Left ventricle myocardium inferior (tissue), 1 donor: ENCODE results near the gene POLR3A. TPM values are rescaled to one million over a fixed set of nuclear protein-coding genes. Genes with fewer than 3 reads are reported as not detected.
"Not testable (repeated sequence)": the region's sequence is repeated elsewhere in the genome, so short reads cannot be mapped to it uniquely, and the experiment has no call there.

Experiments used
- DNase-seq: peaks from one replicate; pipeline ENCODE4 v3.0.0-alpha.2; 2020
- H3K27ac ChIP-seq: fragments of 200-600 bp; replicated peaks from 2 replicates; pipeline ENCODE4 v1.8.0; 2021
- H3K27me3 ChIP-seq: fragments of 200-600 bp; 2 replicates; pipeline ENCODE4 v1.8.0; 2021; ENCODE audit warnings: low read depth
- H3K36me3 ChIP-seq: fragments of 200-600 bp; 2 replicates; pipeline ENCODE4 v1.8.0; 2021
- H3K4me1 ChIP-seq: fragments of 200-600 bp; 2 replicates; pipeline ENCODE4 v1.8.0; 2021
- H3K4me3 ChIP-seq: fragments of 200-600 bp; 2 replicates; pipeline ENCODE4 v1.8.0; 2021; ENCODE audit warnings: mild to moderate bottlenecking, moderate library complexity
- H3K9me3 ChIP-seq: fragments of 200-600 bp; replicated peaks from 2 replicates; pipeline ENCODE4 v1.8.0; 2021
- intact Hi-C: fragments of 100-400 bp; cut with micrococcal nuclease; formaldehyde crosslinking; loops from one replicate; pipeline ENCODE4 v1.11.0; 2022
- total RNA-seq: library from RNA; stranded (reverse); fragmentation: NEBNext Ultra II Directional; extraction: Animal tissue kit (Norgen Biotek cat#: 25700); gene quantifications from one replicate; pipeline ENCODE4 v1.2.1, GENCODE V29; 2021
- TF ChIP-seq, protein P1 (sequence below): fragments of 200-600 bp; IDR thresholded peaks from 2 replicates; pipeline ENCODE4 v1.8.0; 2021; ENCODE audit warnings: antibody characterized with exemption, mild to moderate bottlenecking, borderline replicate concordance
- donor health status: DM: no; HTN: yes; CAD: no; lungs with severe emphysema.

POLR3A gene
- total RNA-seq, 1 donor from 2014 or later, result 8.2 TPM

DNA sequence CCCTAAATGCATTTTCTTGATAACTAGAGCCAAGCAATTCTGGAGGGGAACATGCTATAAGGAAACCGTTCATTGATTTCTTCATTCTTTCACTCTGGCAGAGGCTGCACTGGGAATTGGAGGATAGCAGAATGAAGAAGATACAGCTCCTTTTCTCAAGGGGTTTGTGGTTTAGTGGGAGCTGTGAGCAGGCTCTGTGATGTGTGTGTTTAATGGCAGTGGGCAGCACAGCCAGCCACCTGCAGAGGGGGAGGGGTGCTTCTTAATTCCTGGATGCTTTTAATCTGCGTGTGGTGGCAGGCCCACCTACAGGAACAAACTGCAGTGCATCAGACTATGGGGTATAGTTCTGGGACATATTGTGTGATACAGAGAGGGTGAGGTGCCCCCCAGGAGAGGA lies 36.3 kb upstream of the POLR3A start:
- no peaks in the 10 kb centered on the region for H3K27me3 ChIP-seq
- H3K4me1 ChIP-seq, result no peaks in the 10 kb centered on the region
- H3K9me3 ChIP-seq, result no peaks in the 10 kb centered on the region
- H3K27ac ChIP-seq, result no peak overlapping the region
- no peak overlapping the region for H3K4me3 ChIP-seq
- no peak for DNase-seq
- TF ChIP-seq, protein P1, sequence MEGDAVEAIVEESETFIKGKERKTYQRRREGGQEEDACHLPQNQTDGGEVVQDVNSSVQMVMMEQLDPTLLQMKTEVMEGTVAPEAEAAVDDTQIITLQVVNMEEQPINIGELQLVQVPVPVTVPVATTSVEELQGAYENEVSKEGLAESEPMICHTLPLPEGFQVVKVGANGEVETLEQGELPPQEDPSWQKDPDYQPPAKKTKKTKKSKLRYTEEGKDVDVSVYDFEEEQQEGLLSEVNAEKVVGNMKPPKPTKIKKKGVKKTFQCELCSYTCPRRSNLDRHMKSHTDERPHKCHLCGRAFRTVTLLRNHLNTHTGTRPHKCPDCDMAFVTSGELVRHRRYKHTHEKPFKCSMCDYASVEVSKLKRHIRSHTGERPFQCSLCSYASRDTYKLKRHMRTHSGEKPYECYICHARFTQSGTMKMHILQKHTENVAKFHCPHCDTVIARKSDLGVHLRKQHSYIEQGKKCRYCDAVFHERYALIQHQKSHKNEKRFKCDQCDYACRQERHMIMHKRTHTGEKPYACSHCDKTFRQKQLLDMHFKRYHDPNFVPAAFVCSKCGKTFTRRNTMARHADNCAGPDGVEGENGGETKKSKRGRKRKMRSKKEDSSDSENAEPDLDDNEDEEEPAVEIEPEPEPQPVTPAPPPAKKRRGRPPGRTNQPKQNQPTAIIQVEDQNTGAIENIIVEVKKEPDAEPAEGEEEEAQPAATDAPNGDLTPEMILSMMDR, result no peak
- intact Hi-C loops, result no loop called here
- no peaks in the 10 kb centered on the region for H3K36me3 ChIP-seq

DNA sequence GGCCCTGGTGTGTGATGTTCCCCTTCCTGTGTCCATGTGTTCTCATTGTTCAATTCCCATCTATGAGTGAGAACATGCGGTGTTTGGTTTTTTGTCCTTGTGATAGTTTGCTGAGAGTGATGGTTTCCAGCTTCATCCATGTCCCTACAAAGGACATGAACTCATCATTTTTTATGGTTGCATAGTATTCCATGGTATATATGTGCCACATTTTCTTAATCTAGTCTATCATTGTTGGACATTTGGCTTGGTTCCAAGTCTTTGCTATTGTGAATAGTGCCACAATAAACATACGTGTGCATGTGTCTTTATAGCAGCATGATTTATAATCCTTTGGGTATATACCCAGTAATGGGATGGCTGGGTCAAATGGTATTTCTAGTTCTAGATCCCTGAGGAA lies 35.6 kb upstream of the POLR3A start:
- H3K9me3 ChIP-seq, intact Hi-C loops, H3K4me1 ChIP-seq, H3K4me3 ChIP-seq, DNase-seq, H3K36me3 ChIP-seq, H3K27ac ChIP-seq, H3K27me3 ChIP-seq: not testable (repeated sequence)

DNA sequence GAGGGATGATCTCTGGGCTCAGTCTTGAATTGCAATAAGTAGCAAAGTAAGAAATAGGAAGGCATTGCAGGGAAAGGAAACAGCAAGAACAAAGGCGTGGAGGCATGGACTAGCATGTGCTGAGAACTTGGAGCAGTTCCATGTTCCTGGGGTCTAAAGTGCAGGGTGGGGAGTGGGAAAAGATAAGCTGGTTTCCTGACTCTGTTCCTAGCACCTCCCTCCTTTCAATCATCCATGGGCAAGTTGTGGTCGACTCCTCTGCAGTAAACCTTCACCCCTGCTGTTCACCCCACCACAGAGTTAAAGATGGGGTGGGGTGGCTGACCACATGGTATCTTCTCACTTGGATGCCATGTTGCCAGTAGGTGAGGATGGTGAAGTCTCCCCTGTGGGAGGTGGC lies 33.9 kb upstream of the POLR3A start:
- Histone ChIP-seq H3K36me3 (no peaks in the 10 kb centered on the region), H3K27me3 (no peaks in the 10 kb centered on the region), H3K4me1 (no peaks in the 10 kb centered on the region), H3K4me3 (no peak overlapping the region), H3K9me3 (no peaks in the 10 kb centered on the region), H3K27ac (no peak overlapping the region)
- intact Hi-C loops, result no loop called here
- no peak for DNase-seq
- TF ChIP-seq, protein P1, result no peak

DNA sequence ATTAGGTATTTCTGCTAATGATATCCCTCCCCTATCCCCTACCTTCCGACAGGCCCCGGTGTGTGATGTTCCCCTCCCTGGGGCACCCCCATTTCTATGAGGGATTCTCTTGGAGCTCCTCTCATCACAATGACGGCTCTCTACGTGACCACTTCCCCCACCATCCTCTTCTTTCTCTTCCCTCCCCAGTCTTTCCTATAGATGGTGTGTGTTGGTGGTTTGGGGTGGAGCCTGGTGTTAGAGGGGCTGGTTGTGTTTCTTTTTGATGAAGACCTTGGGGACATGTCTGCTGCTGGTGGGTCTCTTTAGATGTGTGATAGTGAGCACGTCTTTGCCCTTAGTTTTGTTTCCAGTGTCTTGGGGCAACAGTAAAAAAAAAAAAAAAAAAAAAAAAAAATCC lies 33.0 kb upstream of the POLR3A start:
- no peak for DNase-seq
- no peak overlapping the region for H3K27ac ChIP-seq
- no peaks in the 10 kb centered on the region for H3K9me3 ChIP-seq
- TF ChIP-seq, protein P1, result no peak
- H3K27me3 ChIP-seq, result no peaks in the 10 kb centered on the region
- no peaks in the 10 kb centered on the region for H3K36me3 ChIP-seq
- no peak overlapping the region for H3K4me3 ChIP-seq
- intact Hi-C loops, result no loop called here
- H3K4me1 ChIP-seq, result no peaks in the 10 kb centered on the region

DNA sequence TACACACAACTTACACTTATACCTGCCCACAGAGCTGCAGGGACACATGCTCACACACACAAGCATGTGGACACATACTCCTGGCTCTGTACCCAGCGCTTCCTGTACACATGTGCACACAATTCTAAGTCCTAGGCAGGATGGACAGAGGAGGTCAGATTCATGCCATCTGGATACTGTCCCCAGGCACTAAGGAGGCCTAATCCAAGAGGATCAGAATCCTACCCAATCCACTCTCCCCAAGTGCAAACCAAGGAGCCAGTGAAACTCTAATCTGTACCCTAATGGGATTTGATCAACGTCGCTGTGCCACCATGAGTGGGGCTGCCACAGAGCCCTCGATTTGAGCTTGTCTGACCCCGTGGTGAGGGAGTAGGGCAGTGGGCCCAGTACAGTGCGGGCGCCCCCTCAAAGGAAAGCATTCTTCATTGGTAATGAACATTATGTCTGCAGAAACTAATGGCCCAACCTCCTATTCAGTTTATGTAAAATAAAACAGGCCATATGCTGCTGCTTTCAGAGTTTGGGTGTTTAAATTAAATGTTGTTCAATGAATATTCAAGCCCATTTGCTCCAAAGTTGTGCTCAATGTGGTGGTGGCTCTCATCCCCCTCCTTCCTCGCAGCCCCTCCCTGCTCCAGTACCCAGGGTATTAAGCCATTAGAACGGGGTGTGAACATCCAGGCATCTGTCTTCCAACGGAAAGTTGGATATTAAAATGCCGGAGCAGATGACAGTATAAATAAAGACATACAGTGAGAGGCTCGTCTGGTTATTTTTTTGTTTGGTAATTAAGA lies 30.8 kb upstream of the POLR3A start:
- Histone ChIP-seq H3K27ac (no peak overlapping the region), H3K4me3 (no peak overlapping the region), H3K4me1 (no peaks in the 10 kb centered on the region), H3K27me3 (no peaks in the 10 kb centered on the region), H3K9me3 (no peaks in the 10 kb centered on the region), H3K36me3 (no peaks in the 10 kb centered on the region)
- DNase-seq, result no peak
- TF ChIP-seq, protein P1, result no peak
- intact Hi-C loops, result no loop called here

DNA sequence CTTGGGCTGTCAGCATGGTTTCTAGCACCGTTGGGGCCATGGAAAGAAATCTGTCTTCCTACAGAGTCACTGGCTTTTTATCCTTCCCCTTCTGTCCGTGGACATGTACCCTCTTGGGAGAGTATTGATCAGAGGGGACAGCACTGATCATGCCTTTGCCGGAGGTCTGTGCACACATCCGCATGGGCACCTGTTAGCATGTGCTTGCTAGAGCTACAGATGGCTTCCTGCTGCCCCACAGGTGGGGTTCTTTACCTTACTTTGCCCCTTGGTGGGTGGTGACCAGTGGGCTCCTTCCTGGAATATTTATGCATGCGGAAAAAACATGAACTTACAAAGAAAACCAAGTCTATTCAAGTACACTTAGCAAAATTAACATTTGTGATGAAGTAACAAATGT lies 29.2 kb upstream of the POLR3A start:
- intact Hi-C loops, result no loop called here
- no peak overlapping the region for H3K27ac ChIP-seq

More for the DNA sequence above, 29.2 kb upstream of the POLR3A start:
- H3K9me3 ChIP-seq, result no peaks in the 10 kb centered on the region
- no peaks in the 10 kb centered on the region for H3K27me3 ChIP-seq
- TF ChIP-seq, protein P1, result no peak
- no peaks in the 10 kb centered on the region for H3K36me3 ChIP-seq
- no peak overlapping the region for H3K4me3 ChIP-seq
- DNase-seq, result no peak
- peaks cover 2% of the 10 kb centered on the region for H3K4me1 ChIP-seq
